Keratinocyte (primary cell): ENCODE results near the gene DDX20. TPM values are rescaled to one million over a fixed set of nuclear protein-coding genes. Genes with fewer than 3 reads are reported as not detected.

Experiments
- DNase-seq: peaks from one replicate; pipeline ENCODE4 v3.0.0-alpha.2; 2011; ENCODE audit warnings: low read depth, missing footprints, low spot score
- FAIRE-seq: peaks from 2 replicates; lab custom pipeline; 2011; peaks lifted over from hg19 to GRCh38; lab: Jason Lieb, UNC
- H2AFZ ChIP-seq: 2 replicates; pipeline ENCODE4 v1.6.0; 2012; ENCODE audit warnings: low read length, control low read depth, inconsistent platforms; ENCODE audit not compliant: control insufficient read depth
- H3K27ac ChIP-seq: 2 replicates; pipeline ENCODE4 v1.5.1; 2011; ENCODE audit warnings: low read length; ENCODE audit not compliant: control insufficient read depth, insufficient read depth
- H3K27me3 ChIP-seq: 3 replicates; pipeline ENCODE4 v1.6.0; 2011; ENCODE audit warnings: low read length; ENCODE audit not compliant: control insufficient read depth, insufficient read depth; ENCODE audit errors: extremely low read depth
- H3K36me3 ChIP-seq, 2 experiments: 2 replicates in 1 of 2; 3 replicates in 1 of 2; pipeline ENCODE4 v1.5.1; 2011; ENCODE audit warnings: low read length in 2 of 2, mild to moderate bottlenecking in 1 of 2; ENCODE audit not compliant: control insufficient read depth in 2 of 2, insufficient read depth in 2 of 2; ENCODE audit errors: extremely low read depth in 1 of 2
- H3K4me1 ChIP-seq: 3 replicates; pipeline ENCODE4 v1.5.1; 2011; ENCODE audit warnings: low read length; ENCODE audit not compliant: control insufficient read depth, insufficient read depth; ENCODE audit errors: extremely low read depth
- H3K4me2 ChIP-seq: 3 replicates; pipeline ENCODE4 v1.6.0; 2011; ENCODE audit warnings: low read depth, low read length; ENCODE audit not compliant: control insufficient read depth, insufficient read depth; ENCODE audit errors: extremely low read depth
- H3K4me3 ChIP-seq, 3 experiments: fragments of 200-600 bp in 1 of 3; sonication (generic) in 1 of 3; 2 replicates in 2 of 3; 3 replicates in 1 of 3; pipeline ENCODE4 v1.5.1; 2011 to 2016; ENCODE audit warnings: low read length in 3 of 3, mild to moderate bottlenecking in 3 of 3, control low read depth in 2 of 3, inconsistent platforms in 1 of 3, low read depth in 1 of 3, mixed read lengths in 1 of 3, mixed run types in 1 of 3, moderate library complexity in 1 of 3; ENCODE audit not compliant: control insufficient read depth in 2 of 3, insufficient read depth in 2 of 3; ENCODE audit errors: extremely low read depth in 1 of 3
- H3K79me2 ChIP-seq: 2 replicates; pipeline ENCODE4 v1.6.0; 2012; ENCODE audit warnings: low read length; ENCODE audit not compliant: control insufficient read depth, insufficient read depth
- H3K9ac ChIP-seq: 3 replicates; pipeline ENCODE4 v1.6.0; 2011; ENCODE audit warnings: low read length; ENCODE audit not compliant: control insufficient read depth, insufficient read depth; ENCODE audit errors: extremely low read depth
- H3K9me1 ChIP-seq: 3 replicates; pipeline ENCODE4 v1.6.0; 2011; ENCODE audit warnings: low read length; ENCODE audit not compliant: control insufficient read depth, insufficient read depth; ENCODE audit errors: extremely low read depth
- H3K9me3 ChIP-seq: 2 replicates; pipeline ENCODE4 v1.5.1; 2012; ENCODE audit warnings: low read depth, low read length; ENCODE audit not compliant: control insufficient read depth
- H4K20me1 ChIP-seq: 3 replicates; pipeline ENCODE4 v1.6.0; 2011; ENCODE audit warnings: low read length; ENCODE audit not compliant: control insufficient read depth, insufficient read depth; ENCODE audit errors: extremely low read depth
- EZH2 ChIP-seq: IDR thresholded peaks from one replicate; pipeline ENCODE4 v1.6.1; 2012; ENCODE audit warnings: inconsistent platforms, mild to moderate bottlenecking, low read length, moderate library complexity
- dilution Hi-C: fragments of 300-500 bp; cut with MboI; formaldehyde crosslinking; loops from one replicate; pipeline ENCODE4 v1.7.0; 2020; ENCODE audit warnings: low sequenced_read_pairs; ENCODE audit not compliant: extremely low pct_ligation_motif_present
- polyA plus RNA-seq, 5 experiments: library from polyadenylated mRNA; depleted of rRNA in 3 of 5; stranded (reverse) in 3 of 5; stranded (forward) in 1 of 5; unstranded in 1 of 5; fragments of >200 nt; gene quantifications; 1 replicate in 1 of 5; 2 replicates in 3 of 5; 3 replicates in 1 of 5; pipeline versions ENCODE4 v1.2.1 to v1.2.3, GENCODE V29; 2011 to 2012; ENCODE audit warnings: missing spikeins in 2 of 5, low read depth in 1 of 5, low replicate concordance in 1 of 5
- TF ChIP-seq, protein P1 (sequence below), 3 experiments: IDR thresholded peaks in 1 of 3; conservative IDR thresholded peaks in 1 of 3; optimal IDR thresholded peaks in 1 of 3; 2 replicates in 2 of 3; 3 replicates in 1 of 3; pipeline versions ENCODE3 to v1.5.1; 2011; ENCODE audit warnings: low read length in 3 of 3, mild to moderate bottlenecking in 3 of 3, moderate library complexity in 2 of 3, control low read depth in 1 of 3, inconsistent platforms in 1 of 3; ENCODE audit not compliant: insufficient read depth in 2 of 3; ENCODE audit errors: extremely low read depth in 1 of 3

DDX20 gene
- polyA plus RNA-seq, 1 donor (not counting 4 experiments of a cell fraction or from before 2014, with no cell fraction given), result 14.8 TPM

- no peaks in the 10 kb centered on the region for H3K27me3 ChIP-seq
- no peak overlapping the region for H3K4me2 ChIP-seq
- no peaks in the 10 kb centered on the region for H3K36me3 ChIP-seq
- dilution Hi-C loops, result no loop called here
- peaks cover 9% of the 10 kb centered on the region for H3K79me2 ChIP-seq
- H3K4me3 ChIP-seq, result no peak overlapping the region
- H3K9me3 ChIP-seq, result no peaks in the 10 kb centered on the region
- no peak overlapping the region for H3K27ac ChIP-seq
- FAIRE-seq (no peak), DNase-seq (no peak)
- no peaks in the 10 kb centered on the region for H4K20me1 ChIP-seq
- TF ChIP-seq, protein P1, sequence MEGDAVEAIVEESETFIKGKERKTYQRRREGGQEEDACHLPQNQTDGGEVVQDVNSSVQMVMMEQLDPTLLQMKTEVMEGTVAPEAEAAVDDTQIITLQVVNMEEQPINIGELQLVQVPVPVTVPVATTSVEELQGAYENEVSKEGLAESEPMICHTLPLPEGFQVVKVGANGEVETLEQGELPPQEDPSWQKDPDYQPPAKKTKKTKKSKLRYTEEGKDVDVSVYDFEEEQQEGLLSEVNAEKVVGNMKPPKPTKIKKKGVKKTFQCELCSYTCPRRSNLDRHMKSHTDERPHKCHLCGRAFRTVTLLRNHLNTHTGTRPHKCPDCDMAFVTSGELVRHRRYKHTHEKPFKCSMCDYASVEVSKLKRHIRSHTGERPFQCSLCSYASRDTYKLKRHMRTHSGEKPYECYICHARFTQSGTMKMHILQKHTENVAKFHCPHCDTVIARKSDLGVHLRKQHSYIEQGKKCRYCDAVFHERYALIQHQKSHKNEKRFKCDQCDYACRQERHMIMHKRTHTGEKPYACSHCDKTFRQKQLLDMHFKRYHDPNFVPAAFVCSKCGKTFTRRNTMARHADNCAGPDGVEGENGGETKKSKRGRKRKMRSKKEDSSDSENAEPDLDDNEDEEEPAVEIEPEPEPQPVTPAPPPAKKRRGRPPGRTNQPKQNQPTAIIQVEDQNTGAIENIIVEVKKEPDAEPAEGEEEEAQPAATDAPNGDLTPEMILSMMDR (optimal IDR thresholded peaks at IDR 0.05 in 1 of 3, IDR thresholded peaks at IDR 0.05 in 1 of 3, conservative IDR thresholded peaks at IDR 0.05 in 1 of 3; ENCODE audit: extremely low read depth in 1 of 3, insufficient read depth in 2 of 3, low read length in 3 of 3), result no peak
- no peak for TF ChIP-seq EZH2
- H2AFZ ChIP-seq, result no peak overlapping the region
- no peaks in the 10 kb centered on the region for H3K9me1 ChIP-seq
- peaks cover 11% of the 10 kb centered on the region for H3K4me1 ChIP-seq
- no peak overlapping the region for H3K9ac ChIP-seq
Measured at GRCh38 chr1:111751906-111752575, 3.7 kb upstream of the DDX20 start.

DNA sequence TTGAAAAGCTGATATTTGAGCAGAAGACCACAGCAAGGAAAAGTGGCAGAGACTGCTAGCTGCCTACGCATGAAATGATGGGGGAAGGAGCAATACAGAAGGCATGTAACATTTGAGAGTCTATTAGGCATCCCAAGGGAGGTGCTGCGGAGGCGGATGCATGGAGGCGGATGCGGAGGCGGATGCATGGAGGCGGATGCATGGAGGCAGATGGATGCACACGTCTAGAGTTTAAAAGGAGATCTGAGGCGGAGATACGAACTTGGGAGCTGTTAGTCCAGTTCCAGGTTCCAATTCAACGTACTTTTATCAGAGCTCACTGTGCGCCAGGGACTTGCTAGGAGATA lies 744 bp upstream of the DDX20 start:
- H3K79me2 ChIP-seq, result peaks cover 23% of the 10 kb centered on the region
- peak overlapping the region; percentile 95 for H3K4me2 ChIP-seq
- no peaks in the 10 kb centered on the region for H3K9me1 ChIP-seq
- H4K20me1 ChIP-seq, result no peaks in the 10 kb centered on the region
- peak overlapping the region; percentile 93 for H3K27ac ChIP-seq
- dilution Hi-C loops, result no loop called here
- H3K9ac ChIP-seq, result peak overlapping the region; percentile 93
- peaks cover 16% of the 10 kb centered on the region for H3K4me1 ChIP-seq
- TF ChIP-seq EZH2, result no peak
- TF ChIP-seq, protein P1 (optimal IDR thresholded peaks at IDR 0.05 in 1 of 3, IDR thresholded peaks at IDR 0.05 in 1 of 3, conservative IDR thresholded peaks at IDR 0.05 in 1 of 3; ENCODE audit: extremely low read depth in 1 of 3, insufficient read depth in 2 of 3, low read length in 3 of 3), result peak in 1 of 3 experiments; percentile 11
- DNase-seq (no peak), FAIRE-seq (peak; percentile 5)
- peaks cover 0 to 2% of the 10 kb centered on the region in 2 experiments for H3K36me3 ChIP-seq
- peak overlapping the region; percentile 99 for H2AFZ ChIP-seq
- H3K9me3 ChIP-seq, result no peaks in the 10 kb centered on the region
- H3K4me3 ChIP-seq, result peak overlapping the region; percentile 87 to 98 (median 90)
- H3K27me3 ChIP-seq, result no peaks in the 10 kb centered on the region
